ENCODE results near the gene PIWIL4.

PIWIL4 gene

GRCh38 chr11:94588366-94588942, 21.3 kb downstream of the PIWIL4 start:
- H3K4me3 ChIP-seq (replicated peaks in 1 of 2; ENCODE audit: low read depth in 2 of 2, low read length in 2 of 2): no peak overlapping the region
- no peak for DNase-seq (ENCODE audit: low read depth in 2 of 2)
- TF ChIP-seq CTCF (IDR thresholded peaks at IDR 0.05; ENCODE audit: low read depth, low read length): no peak

GRCh38 chr11:94590352-94591041, 23.3 kb downstream of the PIWIL4 start:
- TF ChIP-seq CTCF (IDR thresholded peaks at IDR 0.05; ENCODE audit: low read depth, low read length): no peak
- H3K4me3 ChIP-seq (replicated peaks in 1 of 2; ENCODE audit: low read depth in 2 of 2, low read length in 2 of 2): no peak overlapping the region
- no peak for DNase-seq (ENCODE audit: low read depth in 2 of 2)

- TF ChIP-seq CTCF (IDR thresholded peaks at IDR 0.05; ENCODE audit: low read depth, low read length): no peak
- no peak overlapping the region for H3K4me3 ChIP-seq (replicated peaks in 1 of 2; ENCODE audit: low read depth in 2 of 2, low read length in 2 of 2)
- DNase-seq (ENCODE audit: low read depth in 2 of 2): peak in 1 of 2 donors; percentile 51
Observed at GRCh38 chr11:94593030-94593429, 25.9 kb downstream of the PIWIL4 start.

- no peak overlapping the region for H3K4me3 ChIP-seq (replicated peaks in 1 of 2; ENCODE audit: low read depth in 2 of 2, low read length in 2 of 2)
- TF ChIP-seq CTCF (IDR thresholded peaks at IDR 0.05; ENCODE audit: low read depth, low read length): no peak
- DNase-seq (ENCODE audit: low read depth in 2 of 2): no peak
Observed at GRCh38 chr11:94595076-94595475, 27.9 kb downstream of the PIWIL4 start.

- peak; percentile 35 to 36 for DNase-seq (ENCODE audit: low read depth in 2 of 2)
Observed at GRCh38 chr11:94597896-94598295, 30.7 kb downstream of the PIWIL4 start.

GRCh38 chr11:94599510-94599909, 32.3 kb downstream of the PIWIL4 start:
- H3K4me3 ChIP-seq (replicated peaks in 1 of 2; ENCODE audit: low read depth in 2 of 2, low read length in 2 of 2): no peak overlapping the region
- no peak for DNase-seq (ENCODE audit: low read depth in 2 of 2)
- TF ChIP-seq CTCF (IDR thresholded peaks at IDR 0.05; ENCODE audit: low read depth, low read length): no peak

More at GRCh38 chr11:94597896-94598295, 30.7 kb downstream of the PIWIL4 start:
- no peak overlapping the region for H3K4me3 ChIP-seq (replicated peaks in 1 of 2; ENCODE audit: low read depth in 2 of 2, low read length in 2 of 2)
- TF ChIP-seq CTCF (IDR thresholded peaks at IDR 0.05; ENCODE audit: low read depth, low read length): no peak

All from cardiac fibroblast (primary cell).